H9 (cell line): Measurements from ENCODE around the gene PIP5KL1. TPM values are rescaled to one million over a fixed set of nuclear protein-coding genes. Genes with fewer than 3 reads are reported as not detected.
A peak's percentile ranks its signal among the peaks of the same experiment; 100 is the strongest.

ENCODE experiments used
- DNase-seq: peaks from one replicate; pipeline ENCODE4 v3.0.0-alpha.2; 2017
- H2AFZ ChIP-seq: one replicate; pipeline ENCODE4 v1.6.1; 2013; ENCODE audit warnings: mild to moderate bottlenecking, low read length, control low read depth, moderate library complexity
- H2AK5ac ChIP-seq: 2 replicates; pipeline ENCODE4 v1.6.1; 2013; ENCODE audit warnings: low read length, control low read depth, mixed read lengths; ENCODE audit not compliant: insufficient read length
- H2BK120ac ChIP-seq: one replicate; pipeline ENCODE4 v1.6.1; 2013; ENCODE audit warnings: low read depth, mild to moderate bottlenecking, low read length, control low read depth, inconsistent platforms; ENCODE audit not compliant: poor library complexity, severe bottlenecking
- H2BK12ac ChIP-seq: 2 replicates; pipeline ENCODE4 v1.6.1; 2013; ENCODE audit warnings: low read length, control low read depth, mixed read lengths, low read depth; ENCODE audit not compliant: insufficient read length
- H2BK15ac ChIP-seq: 2 replicates; pipeline ENCODE4 v1.6.1; 2013; ENCODE audit warnings: low read depth, low read length, control low read depth
- H2BK20ac ChIP-seq: one replicate; pipeline ENCODE4 v1.6.1; 2013; ENCODE audit warnings: low read depth, mild to moderate bottlenecking, low read length, control low read depth, inconsistent platforms; ENCODE audit not compliant: poor library complexity, severe bottlenecking
- H2BK5ac ChIP-seq: 2 replicates; pipeline ENCODE4 v1.6.1; 2013; ENCODE audit warnings: low read length, control low read depth, mixed read lengths; ENCODE audit not compliant: insufficient read length
- H3K14ac ChIP-seq: 2 replicates; pipeline ENCODE4 v1.6.1; 2013; ENCODE audit warnings: low read length, control low read depth; ENCODE audit not compliant: insufficient read depth
- H3K18ac ChIP-seq: 2 replicates; pipeline ENCODE4 v1.6.1; 2013; ENCODE audit warnings: low read depth, mild to moderate bottlenecking, mixed read lengths, low read length, control low read depth; ENCODE audit not compliant: insufficient read length
- H3K23ac ChIP-seq: 2 replicates; pipeline ENCODE4 v1.6.1; 2013; ENCODE audit warnings: low read length, control low read depth, mixed read lengths, low read depth; ENCODE audit not compliant: insufficient read length
- H3K23me2 ChIP-seq: 2 replicates; pipeline ENCODE4 v1.6.1; 2013; ENCODE audit warnings: low read depth, mild to moderate bottlenecking, mixed read lengths, low read length, control low read depth; ENCODE audit not compliant: insufficient read length, poor library complexity, severe bottlenecking
- H3K27ac ChIP-seq: 2 replicates; pipeline ENCODE4 v1.5.1; 2013; ENCODE audit warnings: low read length, control low read depth, mixed read lengths, low read depth; ENCODE audit not compliant: insufficient read length
- H3K27me3 ChIP-seq: 2 replicates; pipeline ENCODE4 v1.6.1; 2013; ENCODE audit warnings: low read length, control low read depth, inconsistent platforms; ENCODE audit not compliant: insufficient read depth
- H3K4ac ChIP-seq: 2 replicates; pipeline ENCODE4 v1.6.1; 2013; ENCODE audit warnings: low read depth, mild to moderate bottlenecking, control low read depth, inconsistent platforms, low read length, moderate library complexity
- H3K4me1 ChIP-seq: 2 replicates; pipeline ENCODE4 v1.6.1; 2013; ENCODE audit warnings: low read length, control low read depth, inconsistent platforms; ENCODE audit not compliant: insufficient read depth
- H3K4me2 ChIP-seq: 2 replicates; pipeline ENCODE4 v1.6.1; 2013; ENCODE audit warnings: low read length, control low read depth, mixed read lengths; ENCODE audit not compliant: insufficient read length, insufficient read depth
- H3K56ac ChIP-seq: 2 replicates; pipeline ENCODE4 v1.6.1; 2013; ENCODE audit warnings: low read depth, mild to moderate bottlenecking, mixed read lengths, low read length, control low read depth; ENCODE audit not compliant: insufficient read length
- H3K79me1 ChIP-seq: 2 replicates; pipeline ENCODE4 v1.6.1; 2013; ENCODE audit warnings: low read depth, mild to moderate bottlenecking, moderate library complexity, low read length, control low read depth, inconsistent platforms; ENCODE audit not compliant: insufficient read depth, poor library complexity, severe bottlenecking
- H3K79me2 ChIP-seq: 2 replicates; pipeline ENCODE4 v1.6.1; 2013; ENCODE audit warnings: low read length, control low read depth, inconsistent platforms; ENCODE audit not compliant: insufficient read depth
- H3K9ac ChIP-seq: 2 replicates; pipeline ENCODE4 v1.6.1; 2013; ENCODE audit warnings: low read length, control low read depth, mixed read lengths; ENCODE audit not compliant: insufficient read length; ENCODE audit errors: extremely low read depth
- H3K9me3 ChIP-seq: one replicate; pipeline ENCODE4 v1.6.1; 2013; ENCODE audit warnings: low read depth, low read length, inconsistent platforms; ENCODE audit not compliant: control insufficient read depth
- H3T11ph ChIP-seq: one replicate; pipeline ENCODE4 v1.6.1; 2013; ENCODE audit warnings: mild to moderate bottlenecking, low read length, control low read depth, inconsistent platforms
- H4K20me1 ChIP-seq: one replicate; pipeline ENCODE4 v1.6.1; 2013; ENCODE audit not compliant: control insufficient read depth, insufficient read length, insufficient read depth
- H4K5ac ChIP-seq: 2 replicates; pipeline ENCODE4 v1.6.1; 2013; ENCODE audit warnings: low read depth, mild to moderate bottlenecking, mixed read lengths, low read length, control low read depth; ENCODE audit not compliant: insufficient read length
- H4K8ac ChIP-seq: replicated peaks from 2 replicates; pipeline ENCODE4 v1.6.1; 2013; ENCODE audit warnings: low read length, control low read depth, mixed read lengths, low read depth; ENCODE audit not compliant: insufficient read length
- H4K91ac ChIP-seq: 2 replicates; pipeline ENCODE4 v1.6.1; 2013; ENCODE audit warnings: low read depth, mild to moderate bottlenecking, moderate library complexity, mixed read lengths, low read length, control low read depth; ENCODE audit not compliant: insufficient read length
- H3K27ac Mint-ChIP-seq, 3 experiments: 2 replicates in 2 of 3; 3 replicates in 1 of 3; pipeline ENCODE4 v1.8.0; 2020 to 2021; ENCODE audit warnings: mixed read lengths in 3 of 3, mild to moderate bottlenecking in 1 of 3, moderate library complexity in 1 of 3
- H3K27me3 Mint-ChIP-seq: 2 replicates; pipeline ENCODE4 v1.8.0; 2021; ENCODE audit warnings: low read depth, mild to moderate bottlenecking, moderate library complexity, mixed read lengths
- H3K36me3 Mint-ChIP-seq, 3 experiments: 2 replicates in 2 of 3; 3 replicates in 1 of 3; pipeline ENCODE4 v1.8.0; 2020 to 2021; ENCODE audit warnings: low read depth in 3 of 3, mixed read lengths in 3 of 3; ENCODE audit not compliant: insufficient read depth in 1 of 3
- H3K4me1 Mint-ChIP-seq, 2 experiments: 2 replicates each; pipeline ENCODE4 v1.8.0; 2020; ENCODE audit warnings: mixed read lengths in 2 of 2
- H3K4me3 Mint-ChIP-seq, 2 experiments: 2 replicates in 1 of 2; 3 replicates in 1 of 2; pipeline ENCODE4 v1.8.0; 2020 to 2021; ENCODE audit warnings: mild to moderate bottlenecking in 2 of 2, mixed read lengths in 2 of 2, moderate library complexity in 1 of 2
- H3K9me3 Mint-ChIP-seq, 2 experiments: 2 replicates in 1 of 2; 3 replicates in 1 of 2; pipeline ENCODE4 v1.8.0; 2020; ENCODE audit warnings: mild to moderate bottlenecking in 2 of 2, mixed read lengths in 2 of 2, moderate library complexity in 1 of 2
- WGBS: extraction: QIAGEN DNeasy Blood & Tissue Kit; methylation state at CpG from one replicate; pipeline ENCODE4 v1.1.7; 2013; ENCODE audit warnings: missing lambda C conversion rate, low lambda C conversion rate, mixed read lengths; ENCODE audit not compliant: insufficient read length; ENCODE audit errors: extremely low coverage; 5-methylcytosine and 5-hydroxymethylcytosine counted together
- total RNA-seq: library from RNA; stranded (reverse); gene quantifications from 2 replicates; pipeline ENCODE4 v1.2.1, GENCODE V29; 2021
- TF ChIP-seq, protein P1 (sequence below): fragments of 200-600 bp; sonication (generic); conservative IDR thresholded peaks from 3 replicates; pipeline ENCODE4 v1.8.0; 2021; ENCODE audit warnings: antibody characterized with exemption, mild to moderate bottlenecking

The PIP5KL1 gene
- total RNA-seq, 1 experiment from 2014 or later: 11.6 TPM

DNA sequence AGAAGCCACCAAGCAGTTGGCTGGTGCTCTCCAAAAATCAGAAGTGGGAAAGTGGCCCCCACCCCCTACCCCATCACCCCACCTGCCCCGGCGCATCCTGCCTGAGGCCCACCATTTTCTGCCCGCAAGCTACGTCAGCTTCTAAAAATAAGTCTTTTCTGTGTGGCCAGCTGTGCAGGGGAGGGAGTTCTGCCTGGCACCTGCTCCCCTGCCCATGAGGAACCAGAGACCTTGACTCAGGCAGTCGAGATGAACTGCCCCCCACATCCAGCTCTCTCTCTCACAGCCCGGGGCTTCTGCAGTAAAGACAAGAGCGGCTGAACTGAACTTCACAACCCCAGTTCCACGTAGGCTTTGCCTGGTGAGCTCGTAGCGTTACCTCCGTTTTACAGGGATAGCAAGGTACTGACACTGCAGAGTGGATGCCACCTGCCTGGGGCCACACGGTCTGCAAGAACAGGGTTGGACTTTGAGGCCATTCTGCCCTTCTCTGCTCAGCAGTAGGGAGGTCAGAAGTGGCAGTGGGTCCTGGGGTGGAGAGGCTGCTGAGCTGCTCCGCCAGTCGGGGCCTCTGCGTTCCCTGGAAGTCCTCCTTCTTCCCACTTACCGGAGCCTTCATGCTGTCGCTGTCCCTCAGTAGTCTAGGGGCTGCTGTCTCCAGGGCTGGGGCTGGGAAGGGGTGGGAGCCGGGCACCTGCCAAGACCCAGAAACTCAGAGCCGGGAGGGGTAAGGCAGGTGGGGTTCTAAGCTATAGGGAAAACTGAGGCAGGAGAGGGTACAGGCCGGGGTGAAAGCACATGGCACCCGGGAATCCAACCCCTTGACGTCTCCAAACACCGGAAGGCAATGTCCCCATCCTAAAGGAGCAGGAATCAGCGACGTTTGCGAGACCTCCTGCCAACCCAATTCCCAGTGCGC is 14.5 kb downstream of the PIP5KL1 start:
- Mint-ChIP-seq H3K9me3 (no peaks in the 10 kb centered on the region; a peak in 1 of 5 replicates), H3K27me3 (peaks cover 13% of the 10 kb centered on the region), H3K4me3 (peak overlapping the region; percentile 67 to 88), H3K4me1 (peaks cover 15 to 17% of the 10 kb centered on the region in 2 experiments), H3K36me3 (peaks cover 7 to 15% (median 7%) of the 10 kb centered on the region in 3 experiments), H3K27ac (peak overlapping the region in 1 of 3 experiments; percentile 62; a peak in 1 of 7 replicates)
- Histone ChIP-seq H2BK15ac (no peak overlapping the region), H4K91ac (no peak overlapping the region), H2BK20ac (no peak overlapping the region), H3K4ac (no peak overlapping the region), H2BK12ac (no peak overlapping the region), H3K18ac (no peak overlapping the region), H2AFZ (no peak overlapping the region), H4K8ac (no peak overlapping the region), H3K9ac (no peak overlapping the region), H3K79me2 (no peaks in the 10 kb centered on the region), H2AK5ac (no peak overlapping the region), H3K4me1 (peaks cover 2% of the 10 kb centered on the region; the same call in 1 of the 2 replicates), H3K23ac (no peak overlapping the region), H3K79me1 (no peaks in the 10 kb centered on the region), H3K23me2 (peaks cover 5% of the 10 kb centered on the region), H3K56ac (no peak overlapping the region), H3K14ac (no peak overlapping the region), H4K5ac (no peak overlapping the region), H3K4me2 (peak overlapping the region; percentile 61), H3K27ac (no peak overlapping the region), H3K9me3 (no peaks in the 10 kb centered on the region), H2BK120ac (no peak overlapping the region), H3T11ph (no peak overlapping the region), H4K20me1 (peaks cover 2% of the 10 kb centered on the region), H3K27me3 (peaks cover 2% of the 10 kb centered on the region; the same call in 1 of the 2 replicates), H2BK5ac (no peak overlapping the region)
- DNase-seq: no peak
- TF ChIP-seq, protein P1, sequence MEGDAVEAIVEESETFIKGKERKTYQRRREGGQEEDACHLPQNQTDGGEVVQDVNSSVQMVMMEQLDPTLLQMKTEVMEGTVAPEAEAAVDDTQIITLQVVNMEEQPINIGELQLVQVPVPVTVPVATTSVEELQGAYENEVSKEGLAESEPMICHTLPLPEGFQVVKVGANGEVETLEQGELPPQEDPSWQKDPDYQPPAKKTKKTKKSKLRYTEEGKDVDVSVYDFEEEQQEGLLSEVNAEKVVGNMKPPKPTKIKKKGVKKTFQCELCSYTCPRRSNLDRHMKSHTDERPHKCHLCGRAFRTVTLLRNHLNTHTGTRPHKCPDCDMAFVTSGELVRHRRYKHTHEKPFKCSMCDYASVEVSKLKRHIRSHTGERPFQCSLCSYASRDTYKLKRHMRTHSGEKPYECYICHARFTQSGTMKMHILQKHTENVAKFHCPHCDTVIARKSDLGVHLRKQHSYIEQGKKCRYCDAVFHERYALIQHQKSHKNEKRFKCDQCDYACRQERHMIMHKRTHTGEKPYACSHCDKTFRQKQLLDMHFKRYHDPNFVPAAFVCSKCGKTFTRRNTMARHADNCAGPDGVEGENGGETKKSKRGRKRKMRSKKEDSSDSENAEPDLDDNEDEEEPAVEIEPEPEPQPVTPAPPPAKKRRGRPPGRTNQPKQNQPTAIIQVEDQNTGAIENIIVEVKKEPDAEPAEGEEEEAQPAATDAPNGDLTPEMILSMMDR: no peak
- no CpG with 5 or more reads among the region's 27 CpGs for WGBS
